ENCODE data around the gene RPL13. TPM values are rescaled to one million over a fixed set of nuclear protein-coding genes. Genes with fewer than 3 reads are reported as not detected.
A peak's percentile ranks its signal among the peaks of the same experiment; 100 is the strongest.

Gene RPL13
- total and polyA plus RNA-seq, 2 of the 13 experiments (the other 11 are each of a cell fraction or from before 2014, with no cell fraction given): 2,988 to 4,411 TPM

- peak; percentile 84 for TF ChIP-seq ZNF781 (CRISPR knock-in tag; IDR thresholded peaks at IDR 0.05; ENCODE audit: borderline replicate concordance, not compliant biosample characterization)
- TF ChIP-seq RBM39 (IDR thresholded peaks at IDR 0.05; ENCODE audit: low read depth, low read length, poor library complexity, severe bottlenecking): peak; percentile 99
- peak; percentile 53 for TF ChIP-seq ZFAT (CRISPR knock-in tag; conservative IDR thresholded peaks at IDR 0.05)
- 0 out of 2 replicates have a peak, but pooled peaks have one; percentile 43 for TF ChIP-seq THAP7 (CRISPR knock-in tag; IDR thresholded peaks at IDR 0.05)
- TF ChIP-seq REPIN1 (CRISPR knock-in tag; IDR thresholded peaks at IDR 0.05; ENCODE audit: borderline replicate concordance, low read depth): peak; percentile 62
- TF ChIP-seq NFE2L1 (CRISPR knock-in tag; IDR thresholded peaks at IDR 0.05; ENCODE audit: borderline replicate concordance): peak; percentile 22; the same call in 1 of the 2 replicates
- TF ChIP-seq ZSCAN30 (CRISPR knock-in tag; IDR thresholded peaks at IDR 0.05): no peak; the same call in 1 of the 2 replicates
- TF ChIP-seq ZNF101 (CRISPR knock-in tag; IDR thresholded peaks at IDR 0.05; ENCODE audit: borderline replicate concordance, low read depth): no peak
- TF ChIP-seq ARHGAP35 (CRISPR knock-in tag; IDR thresholded peaks at IDR 0.05; ENCODE audit: borderline replicate concordance): peak; percentile 90
- no peak; a peak in 1 of 4 replicates for TF ChIP-seq EP300 (IDR thresholded peaks at IDR 0.05; ENCODE audit: low read depth in 2 of 2, low read length in 2 of 2)
- TF ChIP-seq EP300 (CRISPR knock-in tag; IDR thresholded peaks at IDR 0.05; ENCODE audit: borderline replicate concordance): 0 out of 2 replicates have a peak, but pooled peaks have one; percentile 47
- peak; percentile 72; the same call in 1 of the 2 replicates for TF ChIP-seq SNAPC4 (CRISPR knock-in tag; IDR thresholded peaks at IDR 0.05)
- peak; percentile 91 for TF ChIP-seq RXRA (CRISPR knock-in tag; IDR thresholded peaks at IDR 0.05)
- peak; percentile 52; the same call in 1 of the 2 replicates for TF ChIP-seq ZNF556 (CRISPR knock-in tag; IDR thresholded peaks at IDR 0.05; ENCODE audit: borderline replicate concordance)
- TF ChIP-seq ZKSCAN8 (CRISPR knock-in tag; IDR thresholded peaks at IDR 0.05; ENCODE audit: borderline replicate concordance): no peak; the same call in 1 of the 2 replicates
- TF ChIP-seq MATR3 (CRISPR knock-in tag; IDR thresholded peaks at IDR 0.05): no peak
- TF ChIP-seq ZNF335 (CRISPR knock-in tag; IDR thresholded peaks at IDR 0.05): peak; percentile 78
- TF ChIP-seq HMG20B (CRISPR knock-in tag; conservative IDR thresholded peaks at IDR 0.05): peak; percentile 17; the same call in 1 of the 2 replicates
- TF ChIP-seq MLLT10 (CRISPR knock-in tag; IDR thresholded peaks at IDR 0.05): peak; percentile 50; the same call in 1 of the 2 replicates
- peak; percentile 96 for TF ChIP-seq ZNF143 (CRISPR knock-in tag; IDR thresholded peaks at IDR 0.05)
- TF ChIP-seq RARG (CRISPR knock-in tag; IDR thresholded peaks at IDR 0.05; ENCODE audit: low read depth): no peak; the same call in 1 of the 2 replicates
- peak; percentile 38; the same call in 1 of the 2 replicates for TF ChIP-seq SIX4 (CRISPR knock-in tag; IDR thresholded peaks at IDR 0.05)
- TF ChIP-seq ZNF10 (CRISPR knock-in tag; IDR thresholded peaks at IDR 0.05; ENCODE audit: borderline replicate concordance, low read depth): no peak
- peak; percentile 75 for TF ChIP-seq BCL6 (CRISPR knock-in tag; IDR thresholded peaks at IDR 0.05)
- TF ChIP-seq NCOA2 (CRISPR knock-in tag; IDR thresholded peaks at IDR 0.05): peak; percentile 45
These were observed at the start of gene RPL13 (continued) for GRCh38 chr16:89560378-89561141.
